ENCODE data around the gene NNAT.

DNA sequence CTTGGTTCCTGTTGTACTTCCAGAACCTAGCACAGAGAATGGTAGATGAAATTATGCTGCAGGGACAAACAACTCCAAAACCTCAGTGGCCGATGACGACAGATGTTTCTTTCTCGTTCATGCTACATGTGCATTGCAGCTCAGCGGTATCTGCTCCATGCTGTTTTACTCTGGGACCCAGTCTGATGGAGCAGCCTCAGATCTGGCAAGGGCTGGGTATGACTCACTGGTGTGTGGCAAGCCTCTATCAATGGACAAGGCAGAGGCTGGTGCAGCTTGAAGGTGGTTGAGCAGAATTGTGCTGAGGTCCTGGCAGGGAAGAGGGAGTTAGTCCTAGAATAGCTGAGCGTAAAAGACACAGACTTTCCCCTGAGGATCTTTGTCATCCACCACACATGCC is 17.0 kb downstream of the NNAT start:
- TF ChIP-seq, protein P1, sequence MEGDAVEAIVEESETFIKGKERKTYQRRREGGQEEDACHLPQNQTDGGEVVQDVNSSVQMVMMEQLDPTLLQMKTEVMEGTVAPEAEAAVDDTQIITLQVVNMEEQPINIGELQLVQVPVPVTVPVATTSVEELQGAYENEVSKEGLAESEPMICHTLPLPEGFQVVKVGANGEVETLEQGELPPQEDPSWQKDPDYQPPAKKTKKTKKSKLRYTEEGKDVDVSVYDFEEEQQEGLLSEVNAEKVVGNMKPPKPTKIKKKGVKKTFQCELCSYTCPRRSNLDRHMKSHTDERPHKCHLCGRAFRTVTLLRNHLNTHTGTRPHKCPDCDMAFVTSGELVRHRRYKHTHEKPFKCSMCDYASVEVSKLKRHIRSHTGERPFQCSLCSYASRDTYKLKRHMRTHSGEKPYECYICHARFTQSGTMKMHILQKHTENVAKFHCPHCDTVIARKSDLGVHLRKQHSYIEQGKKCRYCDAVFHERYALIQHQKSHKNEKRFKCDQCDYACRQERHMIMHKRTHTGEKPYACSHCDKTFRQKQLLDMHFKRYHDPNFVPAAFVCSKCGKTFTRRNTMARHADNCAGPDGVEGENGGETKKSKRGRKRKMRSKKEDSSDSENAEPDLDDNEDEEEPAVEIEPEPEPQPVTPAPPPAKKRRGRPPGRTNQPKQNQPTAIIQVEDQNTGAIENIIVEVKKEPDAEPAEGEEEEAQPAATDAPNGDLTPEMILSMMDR (IDR thresholded peaks at IDR 0.05), result no peak
- TF ChIP-seq POLR2A (IDR thresholded peaks at IDR 0.05), result no peak

All from uterus (tissue), 2 donors.